ENCODE data around the gene VPS13D.

DNA sequence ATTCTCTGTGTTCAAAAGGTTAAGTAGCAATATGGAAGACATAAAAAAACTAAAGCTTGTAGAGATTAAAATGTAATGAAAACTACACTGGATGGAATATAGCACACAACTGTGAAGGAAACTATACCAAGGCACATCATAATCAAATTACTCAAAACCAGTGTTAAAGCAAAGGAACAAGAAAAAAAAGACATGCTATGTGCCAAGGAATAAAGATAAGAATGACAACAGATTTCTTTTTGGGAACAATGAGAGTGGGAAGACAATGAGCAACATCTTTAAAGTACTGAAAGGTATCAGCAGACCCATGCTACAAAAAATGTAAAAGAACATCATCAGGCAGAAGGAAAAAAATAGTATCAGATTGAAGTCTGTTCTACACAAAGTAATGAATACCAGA is 157.8 kb downstream of the VPS13D start:
- TF ChIP-seq, protein P1, sequence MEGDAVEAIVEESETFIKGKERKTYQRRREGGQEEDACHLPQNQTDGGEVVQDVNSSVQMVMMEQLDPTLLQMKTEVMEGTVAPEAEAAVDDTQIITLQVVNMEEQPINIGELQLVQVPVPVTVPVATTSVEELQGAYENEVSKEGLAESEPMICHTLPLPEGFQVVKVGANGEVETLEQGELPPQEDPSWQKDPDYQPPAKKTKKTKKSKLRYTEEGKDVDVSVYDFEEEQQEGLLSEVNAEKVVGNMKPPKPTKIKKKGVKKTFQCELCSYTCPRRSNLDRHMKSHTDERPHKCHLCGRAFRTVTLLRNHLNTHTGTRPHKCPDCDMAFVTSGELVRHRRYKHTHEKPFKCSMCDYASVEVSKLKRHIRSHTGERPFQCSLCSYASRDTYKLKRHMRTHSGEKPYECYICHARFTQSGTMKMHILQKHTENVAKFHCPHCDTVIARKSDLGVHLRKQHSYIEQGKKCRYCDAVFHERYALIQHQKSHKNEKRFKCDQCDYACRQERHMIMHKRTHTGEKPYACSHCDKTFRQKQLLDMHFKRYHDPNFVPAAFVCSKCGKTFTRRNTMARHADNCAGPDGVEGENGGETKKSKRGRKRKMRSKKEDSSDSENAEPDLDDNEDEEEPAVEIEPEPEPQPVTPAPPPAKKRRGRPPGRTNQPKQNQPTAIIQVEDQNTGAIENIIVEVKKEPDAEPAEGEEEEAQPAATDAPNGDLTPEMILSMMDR (IDR thresholded peaks at IDR 0.05): no peak
- no peak for TF ChIP-seq POLR2AphosphoS5 (IDR thresholded peaks at IDR 0.05; ENCODE audit: low read depth, low read length)
- TF ChIP-seq, protein P2, sequence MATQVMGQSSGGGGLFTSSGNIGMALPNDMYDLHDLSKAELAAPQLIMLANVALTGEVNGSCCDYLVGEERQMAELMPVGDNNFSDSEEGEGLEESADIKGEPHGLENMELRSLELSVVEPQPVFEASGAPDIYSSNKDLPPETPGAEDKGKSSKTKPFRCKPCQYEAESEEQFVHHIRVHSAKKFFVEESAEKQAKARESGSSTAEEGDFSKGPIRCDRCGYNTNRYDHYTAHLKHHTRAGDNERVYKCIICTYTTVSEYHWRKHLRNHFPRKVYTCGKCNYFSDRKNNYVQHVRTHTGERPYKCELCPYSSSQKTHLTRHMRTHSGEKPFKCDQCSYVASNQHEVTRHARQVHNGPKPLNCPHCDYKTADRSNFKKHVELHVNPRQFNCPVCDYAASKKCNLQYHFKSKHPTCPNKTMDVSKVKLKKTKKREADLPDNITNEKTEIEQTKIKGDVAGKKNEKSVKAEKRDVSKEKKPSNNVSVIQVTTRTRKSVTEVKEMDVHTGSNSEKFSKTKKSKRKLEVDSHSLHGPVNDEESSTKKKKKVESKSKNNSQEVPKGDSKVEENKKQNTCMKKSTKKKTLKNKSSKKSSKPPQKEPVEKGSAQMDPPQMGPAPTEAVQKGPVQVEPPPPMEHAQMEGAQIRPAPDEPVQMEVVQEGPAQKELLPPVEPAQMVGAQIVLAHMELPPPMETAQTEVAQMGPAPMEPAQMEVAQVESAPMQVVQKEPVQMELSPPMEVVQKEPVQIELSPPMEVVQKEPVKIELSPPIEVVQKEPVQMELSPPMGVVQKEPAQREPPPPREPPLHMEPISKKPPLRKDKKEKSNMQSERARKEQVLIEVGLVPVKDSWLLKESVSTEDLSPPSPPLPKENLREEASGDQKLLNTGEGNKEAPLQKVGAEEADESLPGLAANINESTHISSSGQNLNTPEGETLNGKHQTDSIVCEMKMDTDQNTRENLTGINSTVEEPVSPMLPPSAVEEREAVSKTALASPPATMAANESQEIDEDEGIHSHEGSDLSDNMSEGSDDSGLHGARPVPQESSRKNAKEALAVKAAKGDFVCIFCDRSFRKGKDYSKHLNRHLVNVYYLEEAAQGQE (IDR thresholded peaks at IDR 0.05; ENCODE audit: insufficient read depth in 1 of 2, low read depth in 2 of 2, low read length in 1 of 2): no peak
- no peak for TF ChIP-seq TCF7L2 (IDR thresholded peaks at IDR 0.05; ENCODE audit: low read depth, low read length)

All from Panc1 (cell line).